GM18909 (cell line): Measurements from ENCODE around the gene MAN2C1.
"Not testable (repeated sequence)": the region's sequence is repeated elsewhere in the genome, so short reads cannot be mapped to it uniquely, and the experiment has no call there.

ENCODE experiments used
- ATAC-seq: cut with Tn5 transposase; IDR thresholded peaks from one replicate; pipeline ENCODE4 v1.9.1; 2021; ENCODE audit warnings: mild to moderate bottlenecking; ENCODE audit not compliant: unreplicated experiment, poor library complexity

MAN2C1 gene

DNA sequence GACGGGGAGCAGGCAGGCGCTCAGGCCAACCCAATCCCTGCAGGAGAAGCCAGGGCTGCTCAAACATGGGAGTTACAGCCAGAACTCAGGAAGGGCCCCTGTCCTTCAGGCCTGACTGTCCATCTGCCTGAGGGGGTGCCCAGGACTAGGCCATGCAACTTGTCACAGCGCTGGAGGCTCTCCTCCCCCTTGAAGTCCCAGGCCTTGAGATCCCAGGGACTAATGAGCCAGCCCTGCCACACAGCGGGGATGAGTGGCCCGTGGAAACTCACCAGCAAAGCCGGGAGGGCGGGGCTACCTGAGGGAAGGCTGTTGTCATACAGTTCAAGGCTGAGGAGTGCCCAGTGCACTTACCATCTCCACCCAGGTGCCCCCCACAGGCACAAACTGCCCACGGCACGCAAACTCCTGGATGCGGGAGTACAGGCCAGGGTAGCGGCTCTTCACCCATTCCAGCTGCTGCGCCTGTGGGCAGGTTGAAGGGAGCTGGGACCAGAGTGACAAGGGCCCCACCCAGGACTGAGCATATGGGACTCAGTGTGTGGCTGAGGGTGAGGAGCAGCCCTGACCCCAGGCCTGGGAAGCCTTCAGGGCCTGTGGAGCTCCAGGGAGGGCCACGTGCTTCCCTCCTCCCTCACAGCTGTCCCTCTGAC lies 6.3 kb downstream of the MAN2C1 start:
- ATAC-seq = no peak

DNA sequence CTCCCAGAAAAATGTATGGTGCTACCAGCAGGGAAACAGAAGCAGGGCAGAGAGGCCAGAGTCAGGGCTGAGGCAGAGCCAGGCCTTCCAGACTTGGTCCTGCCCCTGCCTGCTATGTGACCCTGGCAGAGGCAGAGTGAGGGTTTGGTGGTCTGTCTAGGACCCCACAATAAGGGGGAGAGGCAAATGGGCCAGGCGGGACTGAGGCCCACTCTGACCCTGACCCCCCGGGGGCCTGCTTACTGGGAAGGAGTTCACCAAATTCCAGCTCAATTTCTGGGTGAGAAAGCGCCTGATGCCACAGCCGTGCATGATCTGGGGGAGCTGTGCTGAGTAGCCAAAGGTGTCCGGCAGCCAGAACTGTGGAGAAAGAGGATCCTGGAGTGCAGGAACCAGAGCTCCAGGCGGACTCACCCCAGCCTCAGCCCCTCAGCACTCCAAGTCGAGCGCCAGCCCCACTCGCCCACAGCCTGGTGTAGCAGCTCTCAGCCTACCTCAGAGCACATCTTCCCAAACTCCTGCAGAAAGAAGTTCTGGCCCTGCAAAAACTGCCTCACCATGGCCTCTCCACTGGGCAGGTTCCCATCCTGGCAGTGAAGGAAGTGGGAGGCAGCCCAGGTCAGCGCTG lies 6.9 kb downstream of the MAN2C1 start:
- no peak for ATAC-seq

DNA sequence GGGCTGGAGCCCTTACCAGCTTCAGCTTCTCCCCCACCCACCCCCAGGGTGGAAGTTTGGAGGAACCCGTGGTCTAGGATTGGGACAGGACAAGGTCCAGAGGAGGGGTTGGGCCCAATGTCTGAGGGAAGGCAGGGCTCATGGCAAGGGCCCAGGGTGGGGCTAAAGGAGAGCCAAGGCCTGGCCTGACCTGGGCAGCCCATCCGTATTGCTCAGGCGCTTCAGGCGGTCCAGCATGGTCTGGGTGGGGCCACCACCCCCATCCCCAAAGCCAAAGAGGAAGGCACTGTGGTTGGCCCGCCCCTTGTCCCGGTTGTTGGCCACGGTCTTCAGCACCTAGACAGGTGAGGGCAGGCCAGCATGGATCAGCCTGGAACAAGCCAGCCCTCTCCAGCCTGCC lies 7.6 kb downstream of the MAN2C1 start:
- no peak for ATAC-seq

DNA sequence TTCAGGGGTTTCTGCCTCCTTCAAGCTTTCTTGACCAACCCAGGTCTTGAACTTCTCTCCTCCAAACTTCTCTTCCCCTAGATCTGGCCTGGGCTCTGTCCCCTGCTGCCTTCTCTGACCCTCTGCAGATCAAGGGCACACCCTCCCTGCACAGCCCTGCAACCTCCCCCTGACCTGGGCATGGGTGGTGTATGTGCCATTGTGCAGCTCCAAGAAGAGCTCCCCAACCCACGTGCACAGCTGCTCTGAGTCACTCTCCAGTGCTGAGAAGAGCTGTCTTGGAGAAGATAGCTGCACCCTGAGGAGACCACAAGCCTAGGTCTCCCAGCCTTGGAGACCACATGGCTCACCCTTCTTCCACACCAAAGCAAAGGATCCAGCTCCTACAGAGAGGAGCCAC lies 8.0 kb downstream of the MAN2C1 start:
- ATAC-seq = no peak

DNA sequence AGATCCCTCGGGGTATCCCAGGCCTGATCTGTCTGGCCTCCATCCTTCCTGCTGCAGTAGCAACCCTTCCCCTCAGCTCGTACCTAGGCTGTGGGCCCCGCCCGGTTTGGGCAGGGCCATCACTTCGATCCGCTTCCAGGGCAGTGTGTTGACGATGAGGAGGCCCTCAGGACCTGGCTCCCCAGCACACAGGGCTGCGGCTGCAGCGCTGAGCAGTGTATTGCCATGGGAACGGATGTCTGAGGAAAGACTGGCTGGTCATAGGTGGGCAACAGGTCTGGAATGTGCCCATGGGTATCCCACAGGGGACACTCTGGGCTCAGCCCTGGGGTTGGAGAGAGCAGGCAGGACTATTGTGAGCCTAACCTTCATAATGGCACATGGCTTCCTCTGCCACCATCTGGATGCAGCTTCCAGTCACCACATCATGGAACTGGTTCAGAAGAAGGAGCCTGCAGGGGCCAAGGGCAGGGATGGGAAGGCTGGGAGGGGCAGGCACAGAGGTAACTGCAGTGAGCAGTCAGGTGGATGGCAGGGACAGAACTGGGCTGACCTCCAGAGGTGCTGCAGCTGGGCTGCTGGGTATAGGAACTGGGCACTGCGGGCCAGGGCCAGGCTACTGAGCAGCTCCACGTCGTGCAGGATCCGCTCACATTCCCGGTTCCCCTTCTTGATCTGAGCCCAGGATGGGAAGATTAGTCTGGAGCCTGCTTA lies 8.7 kb downstream of the MAN2C1 start:
- no peak for ATAC-seq

DNA sequence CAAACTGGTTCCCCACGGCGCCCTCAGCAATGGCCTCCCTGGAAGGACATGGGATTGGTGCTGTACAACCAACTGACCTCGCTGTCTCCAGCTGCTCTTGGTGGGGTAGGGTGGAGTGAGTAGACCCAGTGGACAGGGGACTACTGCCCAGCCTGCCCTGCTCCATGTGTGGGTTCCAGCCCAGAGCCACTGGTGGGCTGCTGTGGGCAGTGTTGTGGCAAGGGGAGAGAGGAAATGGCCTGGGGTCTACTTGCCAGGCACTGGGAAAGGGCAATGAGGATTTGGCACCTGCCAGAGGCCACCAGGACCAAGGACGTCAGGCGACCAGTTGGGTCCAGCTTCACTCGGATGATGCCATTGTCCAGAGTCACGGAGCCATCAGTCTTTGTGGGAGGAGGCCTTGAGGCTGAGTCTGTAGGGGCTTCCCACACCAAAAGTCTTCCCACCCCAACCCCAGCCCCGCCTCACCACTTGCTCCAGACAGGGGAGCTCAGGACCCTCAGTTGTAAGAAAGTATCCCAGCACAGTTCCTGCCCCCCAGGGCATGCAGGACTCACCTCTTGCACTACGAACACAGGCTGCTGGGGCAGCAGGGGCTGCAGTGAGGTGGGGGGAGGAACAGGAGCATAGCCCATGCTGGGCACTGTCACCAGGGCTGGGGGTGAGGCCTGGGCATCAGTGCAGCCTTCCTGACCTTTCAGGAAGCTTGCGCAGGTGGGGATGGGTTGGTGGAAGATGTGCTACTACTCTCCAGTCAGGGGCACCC lies 9.5 kb downstream of the MAN2C1 start:
- no peak for ATAC-seq

DNA sequence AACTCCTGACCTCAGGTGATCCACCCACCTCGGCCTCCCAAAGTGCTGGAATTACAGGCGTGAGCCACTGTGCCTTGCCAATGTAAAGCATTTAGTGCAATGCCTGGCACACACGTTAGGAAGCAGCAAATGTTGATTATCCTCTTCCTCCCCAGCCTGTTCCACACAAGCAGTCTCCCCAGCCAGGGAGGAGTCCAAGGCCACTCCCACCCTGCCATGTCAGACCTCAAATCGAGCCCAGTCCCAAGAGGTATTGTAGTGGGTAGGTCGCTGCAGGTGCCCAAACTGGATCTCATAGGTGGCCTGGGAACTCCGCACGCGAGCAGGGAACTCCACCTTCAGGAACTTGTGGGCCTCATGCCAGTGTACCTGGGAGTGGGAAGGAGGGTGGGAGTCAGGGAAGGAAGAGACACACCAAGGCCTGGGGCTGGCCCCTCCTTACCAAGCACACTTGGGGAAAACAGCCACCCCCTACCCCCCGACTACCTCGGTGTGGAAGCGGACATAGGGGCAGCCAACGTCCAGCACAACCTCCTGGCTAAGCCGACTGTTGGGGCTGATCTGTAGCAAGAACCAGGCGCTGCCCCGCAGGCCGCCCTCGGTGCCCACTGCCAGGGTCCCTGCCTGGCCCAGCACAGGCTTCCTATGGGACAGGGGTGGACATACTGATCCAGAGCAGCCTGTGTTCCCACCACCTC lies 10.3 kb downstream of the MAN2C1 start:
- ATAC-seq = no peak

DNA sequence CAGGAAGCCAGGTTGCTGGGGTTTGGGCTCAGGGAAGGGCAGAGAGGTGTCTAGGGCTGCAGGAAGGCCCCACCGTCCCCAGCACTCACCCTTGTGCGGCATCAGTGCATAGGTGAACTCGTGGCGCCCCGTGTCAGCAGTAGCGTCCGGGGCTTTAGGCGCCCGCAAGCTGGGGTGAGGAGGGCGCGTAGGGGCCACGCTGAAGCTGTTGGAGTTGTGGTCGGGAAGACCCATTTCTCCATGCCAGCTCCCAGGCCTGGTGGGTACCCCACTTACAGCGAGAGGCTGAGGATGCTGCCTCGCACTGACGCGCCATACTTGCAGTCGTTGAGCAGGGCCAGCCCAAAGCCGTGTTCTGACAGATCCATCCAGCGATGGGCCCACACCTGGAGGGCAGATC lies 11.9 kb downstream of the MAN2C1 start:
- no peak for ATAC-seq

DNA sequence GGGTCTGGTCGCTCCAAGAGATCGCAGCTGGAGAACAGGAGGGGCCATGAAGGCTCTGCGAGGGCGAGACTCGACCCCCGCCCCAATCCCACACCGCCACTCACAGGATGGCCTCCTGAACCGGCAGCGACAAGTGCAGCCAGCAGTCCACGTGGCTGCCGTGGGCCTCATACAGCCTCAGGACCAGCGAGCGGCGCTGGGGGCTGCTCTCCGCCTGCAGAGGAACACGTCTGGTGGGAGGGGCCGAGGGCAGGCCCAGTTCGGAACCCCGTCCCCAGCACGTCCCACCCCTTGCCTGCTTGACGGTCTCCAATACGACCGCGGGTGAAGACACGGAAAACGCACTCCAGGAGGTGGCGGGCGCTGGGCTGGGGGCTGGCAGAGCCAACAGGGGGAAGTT lies 12.4 kb downstream of the MAN2C1 start:
- ATAC-seq = no peak

DNA sequence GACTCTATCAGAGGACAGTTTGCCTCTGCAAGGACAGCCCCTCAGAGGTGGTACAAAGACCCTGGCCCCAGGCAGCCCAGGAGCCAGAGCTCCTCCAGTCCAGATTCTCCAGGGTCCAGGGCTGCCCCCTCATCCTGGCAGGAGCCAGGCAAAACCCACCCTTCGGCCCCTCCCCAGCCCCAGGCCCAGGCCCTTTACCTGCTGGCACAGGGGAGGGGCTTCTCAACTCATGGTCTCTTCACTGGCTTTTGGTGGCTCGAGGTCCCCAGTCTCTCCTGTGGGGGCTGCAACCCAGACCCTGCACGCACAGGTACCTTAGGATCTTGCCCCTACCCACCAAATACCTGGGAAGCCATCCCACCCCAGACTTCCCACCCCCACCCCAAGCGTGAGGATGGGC lies 13.0 kb downstream of the MAN2C1 start:
- ATAC-seq = no peak

DNA sequence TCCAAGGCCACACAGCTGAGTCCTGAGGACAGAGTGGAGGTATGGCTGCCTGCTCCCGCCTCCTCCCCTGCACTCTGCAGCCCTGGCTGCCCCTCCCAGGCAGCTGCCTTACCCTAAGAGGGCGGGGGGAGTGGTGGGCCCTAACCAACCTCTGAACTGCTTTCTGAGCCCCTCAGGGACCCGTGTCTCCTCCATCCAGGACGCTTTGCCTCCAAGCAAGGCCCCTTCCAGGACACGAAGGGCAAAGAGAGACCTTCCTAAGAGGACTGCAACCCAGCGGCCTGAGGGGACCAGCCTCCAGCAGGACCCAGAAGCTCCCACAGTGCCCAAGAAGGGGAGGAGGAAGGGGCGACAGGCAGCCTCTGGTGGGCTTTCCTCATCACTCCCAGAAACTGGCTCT lies 14.0 kb downstream of the MAN2C1 start:
- no peak for ATAC-seq

DNA sequence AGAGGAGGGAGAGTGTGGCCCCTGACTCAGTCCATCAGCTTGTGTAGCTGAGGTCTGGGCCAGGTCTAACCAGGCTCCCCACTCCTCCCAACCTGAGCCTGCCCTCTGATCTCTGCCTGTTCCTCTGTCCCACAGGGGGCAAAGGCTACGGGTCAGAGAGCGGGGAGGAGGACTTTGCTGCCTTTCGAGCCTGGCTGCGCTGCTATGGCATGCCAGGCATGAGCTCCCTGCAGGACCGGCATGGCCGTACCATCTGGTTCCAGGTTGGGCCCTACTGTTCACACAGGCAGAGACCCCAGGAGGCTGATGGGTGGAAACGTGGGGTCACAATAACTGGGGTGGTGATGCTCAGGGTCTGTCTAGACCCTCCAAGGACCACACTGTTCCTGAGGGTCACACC lies 14.8 kb downstream of the MAN2C1 start:
- no peak for ATAC-seq

DNA sequence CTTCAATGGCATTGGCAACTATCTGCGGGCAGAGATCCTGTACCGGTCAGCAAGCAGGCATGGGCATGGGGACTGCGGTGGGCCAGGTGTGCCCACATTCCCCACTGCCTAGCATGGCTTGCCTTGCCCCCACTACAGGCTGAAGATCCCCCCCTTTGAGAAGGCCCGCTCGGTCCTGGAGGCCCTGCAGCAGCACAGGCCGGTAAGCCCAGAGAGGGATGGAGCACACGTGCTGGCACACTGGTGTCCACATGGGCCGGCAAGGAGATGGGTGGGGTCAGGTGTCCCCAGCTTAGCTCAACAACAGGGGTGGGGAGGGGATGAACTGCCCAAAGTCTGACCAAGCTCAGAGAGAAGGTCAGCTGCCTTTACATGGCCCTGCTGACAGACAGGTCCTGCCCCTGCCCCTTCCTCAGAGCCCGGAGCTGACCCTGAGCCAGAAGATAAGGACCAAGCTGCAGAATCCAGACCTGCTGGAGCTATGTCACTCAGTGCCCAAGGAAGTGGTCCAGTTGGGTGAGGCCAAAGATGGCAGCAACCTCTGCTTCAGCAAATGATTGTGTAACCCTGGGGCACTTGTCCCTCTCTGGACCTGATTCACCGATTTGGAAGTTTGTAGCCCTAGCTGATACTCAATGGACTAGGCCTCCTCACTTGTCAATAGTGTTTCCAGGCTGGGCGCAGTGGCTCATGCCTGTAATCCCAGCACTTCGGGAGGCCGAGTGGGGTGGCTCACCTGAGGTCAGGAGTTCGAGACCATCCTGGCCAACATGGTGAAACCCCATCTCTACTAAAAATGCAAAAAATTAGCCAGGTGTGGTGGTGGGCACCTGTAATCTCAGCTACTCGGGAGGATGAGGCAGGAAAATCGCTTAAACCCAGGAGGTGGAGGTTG lies 16.0 kb downstream of the MAN2C1 start:
- no peak for ATAC-seq

DNA sequence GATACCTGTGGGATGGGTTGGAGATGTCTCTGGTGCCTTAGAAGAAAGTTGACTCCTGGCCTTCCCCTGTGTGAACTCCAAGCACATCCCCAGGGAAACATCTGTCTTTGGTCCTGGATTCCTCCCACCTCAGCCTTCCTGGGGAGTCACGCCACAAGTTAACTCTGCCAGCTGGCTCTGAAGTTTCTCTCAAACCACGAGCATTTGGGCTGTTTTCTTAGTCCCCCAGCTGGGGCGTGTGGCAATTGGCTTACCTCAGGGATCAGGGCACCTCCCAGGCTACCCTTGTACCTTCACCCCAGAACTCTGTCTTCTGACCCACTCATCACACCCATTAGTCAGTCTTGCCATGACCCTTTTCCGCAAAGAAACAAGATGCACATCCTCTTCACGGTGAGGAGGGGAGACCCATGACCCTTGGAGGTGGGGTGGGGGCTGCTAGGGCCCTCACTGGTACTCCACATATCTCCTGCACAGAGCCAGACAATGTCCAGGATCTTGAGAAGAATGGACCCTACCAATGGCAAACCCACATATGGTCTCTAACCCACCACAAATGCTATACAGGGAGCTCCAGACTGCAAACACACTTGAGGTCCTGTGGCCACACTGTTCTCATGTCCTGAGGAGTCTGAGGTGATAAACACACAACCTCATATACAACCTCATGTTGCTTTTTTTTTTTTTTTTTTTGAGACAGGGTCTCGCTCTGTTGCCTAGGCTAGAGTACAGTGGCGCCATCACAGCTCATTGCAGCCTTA lies 17.6 kb downstream of the MAN2C1 start:
- no peak for ATAC-seq

DNA sequence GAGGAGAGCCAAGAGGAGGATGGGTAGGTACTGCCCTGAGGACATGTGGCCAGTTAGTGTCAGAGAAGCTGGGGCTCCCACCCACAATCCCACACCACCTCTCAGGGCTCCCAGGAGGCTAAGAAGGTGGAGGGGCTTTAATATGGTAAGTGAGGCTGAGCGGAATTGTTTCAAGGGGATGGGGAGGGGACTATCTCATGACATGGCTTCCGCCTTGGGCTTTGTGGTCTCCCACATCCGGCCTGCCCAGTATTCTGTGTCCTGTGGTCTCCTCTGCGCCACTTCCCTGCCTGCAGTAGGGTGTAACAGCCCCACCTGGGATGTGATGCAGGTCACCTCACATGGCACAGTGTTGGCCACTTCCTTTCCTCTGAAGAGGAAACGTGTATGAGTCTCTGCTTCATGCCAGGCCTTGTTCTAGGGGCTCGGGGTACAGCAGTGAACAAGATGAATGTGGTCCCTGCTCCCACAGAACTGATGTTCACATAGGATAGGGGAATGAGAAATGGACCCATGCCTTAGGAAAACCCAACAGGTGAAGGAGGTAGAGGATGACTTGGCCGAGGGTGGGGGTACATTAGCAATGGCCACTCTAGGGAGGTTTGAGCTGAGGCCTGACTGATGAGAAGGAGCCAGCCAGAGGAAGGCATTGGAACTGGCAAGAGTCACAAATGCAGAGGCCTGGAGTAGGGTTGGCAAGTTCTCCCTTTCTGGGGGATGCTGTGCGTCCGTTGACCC lies 18.4 kb downstream of the MAN2C1 start:
- ATAC-seq = no peak

DNA sequence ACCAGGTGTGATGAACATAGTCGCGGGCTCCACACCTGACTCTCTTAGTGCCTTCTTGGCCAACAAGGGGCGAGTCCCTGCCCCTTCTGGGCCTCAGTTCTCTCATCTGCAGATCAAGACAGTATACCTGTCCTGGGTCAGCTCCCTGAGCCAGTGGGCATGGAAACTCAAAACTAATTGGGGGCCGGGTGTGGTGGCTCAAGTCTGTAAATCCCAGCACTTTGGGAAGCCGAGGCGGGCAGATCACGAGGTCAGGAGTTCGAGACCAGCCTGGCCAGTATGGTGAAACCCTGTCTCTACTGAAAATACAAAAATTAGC lies 19.1 kb downstream of the MAN2C1 start:
- ATAC-seq = not testable (repeated sequence)

DNA sequence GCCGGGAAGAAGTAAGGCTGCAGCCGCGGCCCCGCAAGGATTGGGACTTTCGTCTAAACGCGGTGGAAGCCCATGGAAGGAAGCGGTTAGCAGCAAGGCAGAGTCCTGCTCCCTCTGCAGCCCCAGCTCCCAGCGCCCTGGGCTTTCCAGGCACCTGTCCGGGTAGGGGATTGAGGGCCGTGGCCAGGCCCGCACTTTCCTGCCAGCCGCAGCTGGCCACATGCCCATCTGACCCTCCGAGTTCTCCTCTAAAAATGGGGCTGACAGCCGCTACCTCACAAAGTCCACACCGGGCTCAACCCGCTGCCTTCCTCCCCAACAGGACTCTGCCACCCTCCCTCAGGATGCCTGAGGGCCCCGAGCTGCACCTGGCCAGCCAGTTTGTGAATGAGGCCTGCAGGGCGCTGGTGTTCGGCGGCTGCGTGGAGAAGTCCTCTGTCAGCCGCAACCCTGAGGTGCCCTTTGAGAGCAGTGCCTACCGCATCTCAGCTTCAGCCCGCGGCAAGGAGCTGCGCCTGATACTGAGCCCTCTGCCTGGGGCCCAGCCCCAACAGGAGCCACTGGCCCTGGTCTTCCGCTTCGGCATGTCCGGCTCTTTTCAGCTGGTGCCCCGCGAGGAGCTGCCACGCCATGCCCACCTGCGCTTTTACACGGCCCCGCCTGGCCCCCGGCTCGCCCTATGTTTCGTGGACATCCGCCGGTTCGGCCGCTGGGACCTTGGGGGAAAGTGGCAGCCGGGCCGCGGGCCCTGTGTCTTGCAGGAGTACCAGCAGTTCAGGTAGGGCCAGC lies 19.7 kb downstream of the MAN2C1 start:
- no peak for ATAC-seq
